ENCODE measurements around the gene TMEM242. TPM values are rescaled to one million over a fixed set of nuclear protein-coding genes. Genes with fewer than 3 reads are reported as not detected.

The TMEM242 gene
- total RNA-seq, 1 experiment from 2014 or later, result 8.7 TPM

- no peaks in the 10 kb centered on the region for H3K4me1 Mint-ChIP-seq
- no peak overlapping the region for H3K27ac Mint-ChIP-seq
- peaks cover 11% of the 10 kb centered on the region for H3K27me3 Mint-ChIP-seq (ENCODE audit: low read depth)
- H3K36me3 Mint-ChIP-seq, result no peaks in the 10 kb centered on the region
- CTCF ChIA-PET, result interaction anchor here (1.6 kb wide), 1 partner anchor 16 kb away, joined by 4 read pairs; no protein-coding TSS in a partner anchor
- no peaks in the 10 kb centered on the region for H3K9me3 Mint-ChIP-seq
- POLR2A ChIA-PET, result no interaction called here
- DNase-seq (ENCODE audit: low spot score) (no peak), ATAC-seq (no peak)
- TF ChIP-seq ZNF396 (CRISPR knock-in tag; IDR thresholded peaks at IDR 0.05; ENCODE audit: borderline replicate concordance), result no peak
- TF ChIP-seq JUN (CRISPR knock-in tag; IDR thresholded peaks at IDR 0.05), result no peak
- TF ChIP-seq ZNF671 (CRISPR knock-in tag; IDR thresholded peaks at IDR 0.05), result no peak
- TF ChIP-seq, protein P1, sequence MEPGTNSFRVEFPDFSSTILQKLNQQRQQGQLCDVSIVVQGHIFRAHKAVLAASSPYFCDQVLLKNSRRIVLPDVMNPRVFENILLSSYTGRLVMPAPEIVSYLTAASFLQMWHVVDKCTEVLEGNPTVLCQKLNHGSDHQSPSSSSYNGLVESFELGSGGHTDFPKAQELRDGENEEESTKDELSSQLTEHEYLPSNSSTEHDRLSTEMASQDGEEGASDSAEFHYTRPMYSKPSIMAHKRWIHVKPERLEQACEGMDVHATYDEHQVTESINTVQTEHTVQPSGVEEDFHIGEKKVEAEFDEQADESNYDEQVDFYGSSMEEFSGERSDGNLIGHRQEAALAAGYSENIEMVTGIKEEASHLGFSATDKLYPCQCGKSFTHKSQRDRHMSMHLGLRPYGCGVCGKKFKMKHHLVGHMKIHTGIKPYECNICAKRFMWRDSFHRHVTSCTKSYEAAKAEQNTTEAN (CRISPR knock-in tag; IDR thresholded peaks at IDR 0.05), result no peak
- TF ChIP-seq ATF3 (CRISPR knock-in tag; conservative IDR thresholded peaks at IDR 0.05), result no peak
- no peak for TF ChIP-seq NR1H2 (CRISPR knock-in tag; IDR thresholded peaks at IDR 0.05)
- TF ChIP-seq, protein P2, sequence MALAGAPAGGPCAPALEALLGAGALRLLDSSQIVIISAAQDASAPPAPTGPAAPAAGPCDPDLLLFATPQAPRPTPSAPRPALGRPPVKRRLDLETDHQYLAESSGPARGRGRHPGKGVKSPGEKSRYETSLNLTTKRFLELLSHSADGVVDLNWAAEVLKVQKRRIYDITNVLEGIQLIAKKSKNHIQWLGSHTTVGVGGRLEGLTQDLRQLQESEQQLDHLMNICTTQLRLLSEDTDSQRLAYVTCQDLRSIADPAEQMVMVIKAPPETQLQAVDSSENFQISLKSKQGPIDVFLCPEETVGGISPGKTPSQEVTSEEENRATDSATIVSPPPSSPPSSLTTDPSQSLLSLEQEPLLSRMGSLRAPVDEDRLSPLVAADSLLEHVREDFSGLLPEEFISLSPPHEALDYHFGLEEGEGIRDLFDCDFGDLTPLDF (CRISPR knock-in tag; IDR thresholded peaks at IDR 0.05), result no peak
- H3K4me3 Mint-ChIP-seq, result no peak overlapping the region
These were observed 7.5 kb upstream of the TMEM242 start for GRCh38 chr6:157330831-157331230.

- no peak for DNase-seq (ENCODE audit: low spot score)
- peaks cover 18% of the 10 kb centered on the region for H3K27me3 Mint-ChIP-seq (ENCODE audit: low read depth)
- no peak overlapping the region for H3K27ac Mint-ChIP-seq
- H3K36me3 Mint-ChIP-seq, result no peaks in the 10 kb centered on the region
- no peak for TF ChIP-seq JUN (CRISPR knock-in tag; IDR thresholded peaks at IDR 0.05)
- no peak for TF ChIP-seq EMX1 (CRISPR knock-in tag; IDR thresholded peaks at IDR 0.05)
- TF ChIP-seq CREB1 (CRISPR knock-in tag; IDR thresholded peaks at IDR 0.05), result no peak
- TF ChIP-seq JAZF1 (CRISPR knock-in tag; IDR thresholded peaks at IDR 0.05), result no peak
- TF ChIP-seq, protein P3, sequence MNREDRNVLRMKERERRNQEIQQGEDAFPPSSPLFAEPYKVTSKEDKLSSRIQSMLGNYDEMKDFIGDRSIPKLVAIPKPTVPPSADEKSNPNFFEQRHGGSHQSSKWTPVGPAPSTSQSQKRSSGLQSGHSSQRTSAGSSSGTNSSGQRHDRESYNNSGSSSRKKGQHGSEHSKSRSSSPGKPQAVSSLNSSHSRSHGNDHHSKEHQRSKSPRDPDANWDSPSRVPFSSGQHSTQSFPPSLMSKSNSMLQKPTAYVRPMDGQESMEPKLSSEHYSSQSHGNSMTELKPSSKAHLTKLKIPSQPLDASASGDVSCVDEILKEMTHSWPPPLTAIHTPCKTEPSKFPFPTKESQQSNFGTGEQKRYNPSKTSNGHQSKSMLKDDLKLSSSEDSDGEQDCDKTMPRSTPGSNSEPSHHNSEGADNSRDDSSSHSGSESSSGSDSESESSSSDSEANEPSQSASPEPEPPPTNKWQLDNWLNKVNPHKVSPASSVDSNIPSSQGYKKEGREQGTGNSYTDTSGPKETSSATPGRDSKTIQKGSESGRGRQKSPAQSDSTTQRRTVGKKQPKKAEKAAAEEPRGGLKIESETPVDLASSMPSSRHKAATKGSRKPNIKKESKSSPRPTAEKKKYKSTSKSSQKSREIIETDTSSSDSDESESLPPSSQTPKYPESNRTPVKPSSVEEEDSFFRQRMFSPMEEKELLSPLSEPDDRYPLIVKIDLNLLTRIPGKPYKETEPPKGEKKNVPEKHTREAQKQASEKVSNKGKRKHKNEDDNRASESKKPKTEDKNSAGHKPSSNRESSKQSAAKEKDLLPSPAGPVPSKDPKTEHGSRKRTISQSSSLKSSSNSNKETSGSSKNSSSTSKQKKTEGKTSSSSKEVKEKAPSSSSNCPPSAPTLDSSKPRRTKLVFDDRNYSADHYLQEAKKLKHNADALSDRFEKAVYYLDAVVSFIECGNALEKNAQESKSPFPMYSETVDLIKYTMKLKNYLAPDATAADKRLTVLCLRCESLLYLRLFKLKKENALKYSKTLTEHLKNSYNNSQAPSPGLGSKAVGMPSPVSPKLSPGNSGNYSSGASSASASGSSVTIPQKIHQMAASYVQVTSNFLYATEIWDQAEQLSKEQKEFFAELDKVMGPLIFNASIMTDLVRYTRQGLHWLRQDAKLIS (CRISPR knock-in tag; IDR thresholded peaks at IDR 0.05; ENCODE audit: borderline replicate concordance), result no peak
- no peak overlapping the region for H3K4me3 Mint-ChIP-seq
- no peaks in the 10 kb centered on the region for H3K4me1 Mint-ChIP-seq
- H3K9me3 Mint-ChIP-seq, result no peaks in the 10 kb centered on the region
- ChIA-PET POLR2A (no interaction called here), CTCF (no interaction called here)
- ATAC-seq, result no peak
These were observed 6.5 kb upstream of the TMEM242 start for GRCh38 chr6:157329829-157330228.

DNA sequence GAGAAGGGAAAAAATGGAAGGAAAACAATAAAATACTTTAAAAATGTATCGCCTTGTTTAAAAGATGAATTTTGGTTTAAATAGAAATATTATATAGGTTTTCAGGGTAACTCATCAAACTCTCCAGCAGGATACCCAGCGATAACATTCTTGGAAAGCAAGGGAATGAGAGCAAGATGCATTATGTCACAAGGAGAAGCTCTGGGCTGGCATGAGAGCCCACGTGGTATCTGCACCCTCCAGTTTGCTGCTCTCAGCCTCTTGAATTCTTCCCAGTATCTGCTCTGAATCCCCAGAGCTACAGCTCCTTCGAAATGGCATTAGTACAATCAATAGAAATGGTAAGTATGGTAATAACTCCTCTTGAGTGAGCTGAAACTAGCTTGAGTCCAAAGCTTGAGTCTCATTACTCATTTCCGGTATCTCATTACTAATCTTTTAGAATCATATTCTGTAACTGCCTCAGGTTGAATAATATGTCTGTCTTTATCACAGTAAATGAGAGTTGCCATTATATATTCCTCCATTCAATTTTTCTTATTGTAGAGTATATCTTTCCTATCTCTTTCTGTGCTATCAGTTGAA lies 4.9 kb upstream of the TMEM242 start:
- Mint-ChIP-seq H3K9me3 (no peaks in the 10 kb centered on the region), H3K36me3 (no peaks in the 10 kb centered on the region), H3K4me1 (0 out of 2 replicates have a peak, but pooled peaks cover 4% of the 10 kb centered on the region), H3K27me3 (ENCODE audit: low read depth) (peaks cover 18% of the 10 kb centered on the region), H3K4me3 (no peak overlapping the region), H3K27ac (no peak overlapping the region)
- DNase-seq (ENCODE audit: low spot score) (no peak), ATAC-seq (no peak)
- ChIA-PET POLR2A (no interaction called here), CTCF (no interaction called here)
- TF ChIP-seq, protein P4, sequence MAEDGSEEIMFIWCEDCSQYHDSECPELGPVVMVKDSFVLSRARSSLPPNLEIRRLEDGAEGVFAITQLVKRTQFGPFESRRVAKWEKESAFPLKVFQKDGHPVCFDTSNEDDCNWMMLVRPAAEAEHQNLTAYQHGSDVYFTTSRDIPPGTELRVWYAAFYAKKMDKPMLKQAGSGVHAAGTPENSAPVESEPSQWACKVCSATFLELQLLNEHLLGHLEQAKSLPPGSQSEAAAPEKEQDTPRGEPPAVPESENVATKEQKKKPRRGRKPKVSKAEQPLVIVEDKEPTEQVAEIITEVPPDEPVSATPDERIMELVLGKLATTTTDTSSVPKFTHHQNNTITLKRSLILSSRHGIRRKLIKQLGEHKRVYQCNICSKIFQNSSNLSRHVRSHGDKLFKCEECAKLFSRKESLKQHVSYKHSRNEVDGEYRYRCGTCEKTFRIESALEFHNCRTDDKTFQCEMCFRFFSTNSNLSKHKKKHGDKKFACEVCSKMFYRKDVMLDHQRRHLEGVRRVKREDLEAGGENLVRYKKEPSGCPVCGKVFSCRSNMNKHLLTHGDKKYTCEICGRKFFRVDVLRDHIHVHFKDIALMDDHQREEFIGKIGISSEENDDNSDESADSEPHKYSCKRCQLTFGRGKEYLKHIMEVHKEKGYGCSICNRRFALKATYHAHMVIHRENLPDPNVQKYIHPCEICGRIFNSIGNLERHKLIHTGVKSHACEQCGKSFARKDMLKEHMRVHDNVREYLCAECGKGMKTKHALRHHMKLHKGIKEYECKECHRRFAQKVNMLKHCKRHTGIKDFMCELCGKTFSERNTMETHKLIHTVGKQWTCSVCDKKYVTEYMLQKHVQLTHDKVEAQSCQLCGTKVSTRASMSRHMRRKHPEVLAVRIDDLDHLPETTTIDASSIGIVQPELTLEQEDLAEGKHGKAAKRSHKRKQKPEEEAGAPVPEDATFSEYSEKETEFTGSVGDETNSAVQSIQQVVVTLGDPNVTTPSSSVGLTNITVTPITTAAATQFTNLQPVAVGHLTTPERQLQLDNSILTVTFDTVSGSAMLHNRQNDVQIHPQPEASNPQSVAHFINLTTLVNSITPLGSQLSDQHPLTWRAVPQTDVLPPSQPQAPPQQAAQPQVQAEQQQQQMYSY (CRISPR knock-in tag; IDR thresholded peaks at IDR 0.05), result no peak
- TF ChIP-seq FOXJ3 (CRISPR knock-in tag; IDR thresholded peaks at IDR 0.05; ENCODE audit: borderline replicate concordance), result no peak
- TF ChIP-seq SOX15 (CRISPR knock-in tag; IDR thresholded peaks at IDR 0.05), result no peak
- no peak for TF ChIP-seq ZNF281 (CRISPR knock-in tag; IDR thresholded peaks at IDR 0.05)
- TF ChIP-seq NR1H2 (CRISPR knock-in tag; IDR thresholded peaks at IDR 0.05), result no peak
- TF ChIP-seq CREM (CRISPR knock-in tag; IDR thresholded peaks at IDR 0.05), result no peak
